WI38 (cell line): Measurements from ENCODE around the gene SKIC2.

Experiments used
- H3K4me3 ChIP-seq: 2 replicates; pipeline ENCODE4 v1.5.1; 2011; ENCODE audit warnings: low read depth, mild to moderate bottlenecking, control low read depth, low read length
- CTCF ChIP-seq: IDR thresholded peaks from 2 replicates; pipeline ENCODE4 v1.5.1; 2012; ENCODE audit warnings: low read depth, mild to moderate bottlenecking, control low read depth, low read length

SKIC2 gene

GRCh38 chr6:31946370-31946885, 12.5 kb upstream of the SKIC2 start:
- H3K4me3 ChIP-seq, result no peak overlapping the region
- no peak for TF ChIP-seq CTCF

- H3K4me3 ChIP-seq, result no peak overlapping the region
- TF ChIP-seq CTCF, result no peak
Observed at GRCh38 chr6:31947070-31947675, 11.8 kb upstream of the SKIC2 start.

GRCh38 chr6:31947864-31948263, 11.1 kb upstream of the SKIC2 start:
- H3K4me3 ChIP-seq, result no peak overlapping the region
- TF ChIP-seq CTCF, result no peak

- no peak for TF ChIP-seq CTCF
- H3K4me3 ChIP-seq, result no peak overlapping the region
Observed at GRCh38 chr6:31948306-31948705, 10.7 kb upstream of the SKIC2 start.

- no peak overlapping the region for H3K4me3 ChIP-seq
- TF ChIP-seq CTCF, result no peak
Observed at GRCh38 chr6:31948753-31949413, 10.1 kb upstream of the SKIC2 start.

- no peak for TF ChIP-seq CTCF
- no peak overlapping the region for H3K4me3 ChIP-seq
Observed at GRCh38 chr6:31949926-31950548, 8.9 kb upstream of the SKIC2 start.

GRCh38 chr6:31952140-31952805, 6.7 kb upstream of the SKIC2 start:
- H3K4me3 ChIP-seq, result no peak overlapping the region
- peak; percentile 78 for TF ChIP-seq CTCF
